ENCODE results near the gene RSL24D1. TPM values are rescaled to one million over a fixed set of nuclear protein-coding genes. Genes with fewer than 3 reads are reported as not detected.
A peak's percentile ranks its signal among the peaks of the same experiment; 100 is the strongest.

Gene RSL24D1
- total RNA-seq: 10 to 100 TPM; 37.9 to 61.0 (median 55.3) TPM
- 10 to 100 TPM; 60.0 to 73.7 (median 71.3) TPM for polyA plus RNA-seq
- long read RNA-seq, donor 1, transcript RSL24D1-201 (6 exons, 2,015 nt): major isoform, 37 of 39 reads
- long read RNA-seq, donor 1, partial matches to known transcripts: 1 of 39 reads
- long read RNA-seq, donor 1, other reads (novel, unspliced or antisense): 1 of 39 reads
- long read RNA-seq, donor 2, transcript RSL24D1-201 (6 exons, 2,015 nt): major isoform, 82 of 84 reads
- long read RNA-seq, donor 2, partial matches to known transcripts: 1 of 84 reads
- long read RNA-seq, donor 2, other reads (novel, unspliced or antisense): 1 of 84 reads

DNA sequence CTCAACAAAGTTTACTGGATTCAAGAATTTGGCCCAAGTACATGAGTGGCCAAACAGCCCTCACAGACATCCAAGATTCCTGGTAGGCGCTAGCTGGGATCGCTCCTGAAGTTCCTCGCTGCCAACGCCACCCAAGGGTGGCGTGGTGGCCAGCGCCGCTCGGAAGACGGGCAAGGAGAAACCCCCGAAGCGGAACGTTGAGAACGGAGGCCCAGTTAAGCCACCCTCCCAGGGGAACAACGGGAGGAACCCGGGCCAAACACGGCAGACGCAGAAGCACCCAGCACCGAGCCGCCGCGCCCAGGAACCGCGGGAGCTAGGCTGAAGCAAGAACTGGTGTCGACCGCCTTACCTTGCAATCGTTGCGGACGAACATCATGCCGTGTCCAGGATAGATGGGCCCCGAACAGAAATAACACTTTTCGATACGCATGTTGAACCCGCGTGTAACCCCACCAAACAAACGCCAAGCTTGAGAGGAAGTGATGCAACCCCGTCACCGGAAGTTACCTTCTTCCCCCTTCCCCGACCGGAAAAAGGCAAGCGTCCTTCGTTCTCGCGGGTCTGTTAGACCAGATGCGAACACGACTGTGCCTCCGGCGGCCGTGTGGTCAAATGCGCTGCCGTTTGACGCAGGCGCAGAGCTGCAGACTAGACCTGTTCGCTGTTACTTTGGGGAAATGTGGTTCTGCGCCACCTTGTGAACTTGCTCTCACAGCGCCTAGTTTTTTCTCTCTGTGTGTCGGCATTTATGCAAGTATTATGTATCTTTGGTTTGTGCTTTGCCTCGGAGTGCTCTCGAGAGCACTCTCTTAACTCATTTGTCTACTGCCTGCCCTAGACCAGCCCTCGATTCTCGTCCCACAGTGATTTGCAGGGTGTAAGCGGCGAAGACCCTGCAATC lies at the start of gene RSL24D1:
Gene RSL24D1 (minus strand): TSS at position 484 of the 904 bp plus-strand sequence. CDS start 51 bp downstream, at position 433.
- no peaks in the 10 kb centered on the region for H3K27me3 ChIP-seq (ENCODE audit: insufficient read depth in 3 of 3, low read length in 2 of 3)
- peaks cover 5 to 9% of the 10 kb centered on the region in 2 donors for H3K36me3 ChIP-seq (ENCODE audit: insufficient read depth in 1 of 2, low read depth in 1 of 2)
- peak within 1 kb of the TSS; percentile 76 for H3K4me3 ChIP-seq
- H3K9me3 ChIP-seq: no peaks in the 10 kb centered on the region
- intact Hi-C loops (cut with DNase I): loop anchor here (10.0 kb wide), 2 partner anchors 208 to 218 kb away; partner anchors contain the start of genes CCPG1 (in 1 of the 2) and PIERCE2 (in 1 of the 2)
- WGBS, 3 donors: 0 to 1% (median 0%) methylated on average over 60 to 62 of the region's 62 CpGs
- peak within 1 kb of the TSS; percentile 93 for H3K27ac ChIP-seq
- TF ChIP-seq, protein P1, sequence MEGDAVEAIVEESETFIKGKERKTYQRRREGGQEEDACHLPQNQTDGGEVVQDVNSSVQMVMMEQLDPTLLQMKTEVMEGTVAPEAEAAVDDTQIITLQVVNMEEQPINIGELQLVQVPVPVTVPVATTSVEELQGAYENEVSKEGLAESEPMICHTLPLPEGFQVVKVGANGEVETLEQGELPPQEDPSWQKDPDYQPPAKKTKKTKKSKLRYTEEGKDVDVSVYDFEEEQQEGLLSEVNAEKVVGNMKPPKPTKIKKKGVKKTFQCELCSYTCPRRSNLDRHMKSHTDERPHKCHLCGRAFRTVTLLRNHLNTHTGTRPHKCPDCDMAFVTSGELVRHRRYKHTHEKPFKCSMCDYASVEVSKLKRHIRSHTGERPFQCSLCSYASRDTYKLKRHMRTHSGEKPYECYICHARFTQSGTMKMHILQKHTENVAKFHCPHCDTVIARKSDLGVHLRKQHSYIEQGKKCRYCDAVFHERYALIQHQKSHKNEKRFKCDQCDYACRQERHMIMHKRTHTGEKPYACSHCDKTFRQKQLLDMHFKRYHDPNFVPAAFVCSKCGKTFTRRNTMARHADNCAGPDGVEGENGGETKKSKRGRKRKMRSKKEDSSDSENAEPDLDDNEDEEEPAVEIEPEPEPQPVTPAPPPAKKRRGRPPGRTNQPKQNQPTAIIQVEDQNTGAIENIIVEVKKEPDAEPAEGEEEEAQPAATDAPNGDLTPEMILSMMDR (IDR thresholded peaks at IDR 0.05): peak; percentile 37
- ATAC-seq (peak; percentile 99 to 100 (median 100)), DNase-seq (peak; percentile 96 to 98)
- H3K4me1 ChIP-seq: peaks cover 17% of the 10 kb centered on the region

DNA sequence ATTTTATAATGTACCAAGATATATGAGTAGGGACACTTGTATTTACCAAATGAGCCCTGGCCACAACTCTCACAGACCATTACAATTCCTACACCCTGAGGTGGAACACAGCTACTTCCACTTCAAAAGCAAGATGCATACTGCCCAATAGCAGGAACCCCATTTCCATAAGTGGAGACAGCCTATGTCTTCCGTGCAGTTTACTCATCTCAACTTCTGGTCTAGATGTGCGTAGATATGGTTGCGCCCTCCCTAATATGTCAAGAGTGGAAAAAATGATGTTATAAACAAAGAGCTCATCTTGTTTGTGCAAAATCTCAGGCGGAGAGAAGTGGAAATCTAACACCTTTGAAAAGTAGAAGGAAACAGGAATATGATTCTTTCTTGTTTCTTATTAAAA lies 48.3 kb upstream of the RSL24D1 start:
- intact Hi-C loops (cut with DNase I): no loop called here
- H3K4me1 ChIP-seq: no peaks in the 10 kb centered on the region

DNA sequence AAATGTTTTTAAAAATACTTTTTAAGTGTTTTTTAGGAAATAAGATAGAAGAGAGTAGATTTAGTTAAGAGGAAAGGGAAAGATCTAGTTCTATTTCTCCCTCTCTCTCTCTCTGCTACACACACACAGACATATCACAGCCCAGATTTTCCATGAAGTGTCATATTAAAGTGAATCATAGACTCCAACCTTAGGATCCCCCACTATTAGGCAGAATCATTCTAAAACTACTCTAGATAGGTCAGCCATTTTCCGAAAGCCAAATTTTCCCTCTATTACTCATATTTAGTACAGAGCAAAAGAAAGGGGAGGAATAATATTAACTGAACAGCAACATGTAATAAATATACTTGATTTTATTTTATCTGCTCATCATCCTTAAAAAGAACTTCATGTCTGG lies 45.1 kb upstream of the RSL24D1 start:
- TF ChIP-seq, protein P1 (IDR thresholded peaks at IDR 0.05): no peak
- DNase-seq (no peak), ATAC-seq (no peak)
- H3K36me3 ChIP-seq (ENCODE audit: insufficient read depth in 1 of 2, low read depth in 1 of 2): no peaks in the 10 kb centered on the region
- WGBS, 3 donors: 0 to 95% (median 0%) methylated on average over 1 of the region's 1 CpG
- no peak overlapping the region for H3K4me3 ChIP-seq
- no peak overlapping the region for H3K27ac ChIP-seq
- H3K27me3 ChIP-seq (ENCODE audit: insufficient read depth in 3 of 3, low read length in 2 of 3): peaks cover 0 to 2% (median 0%) of the 10 kb centered on the region in 3 donors
- no peaks in the 10 kb centered on the region for H3K9me3 ChIP-seq
- H3K4me1 ChIP-seq: no peaks in the 10 kb centered on the region
- intact Hi-C loops (cut with DNase I): no loop called here

More for the DNA sequence above, 48.3 kb upstream of the RSL24D1 start:
- Histone ChIP-seq H3K27me3 (ENCODE audit: insufficient read depth in 3 of 3, low read length in 2 of 3) (peaks cover 0 to 2% (median 0%) of the 10 kb centered on the region in 3 donors), H3K27ac (no peak overlapping the region), H3K9me3 (no peaks in the 10 kb centered on the region), H3K36me3 (ENCODE audit: insufficient read depth in 1 of 2, low read depth in 1 of 2) (no peaks in the 10 kb centered on the region), H3K4me3 (no peak overlapping the region)
- WGBS, 3 donors: 90 to 93% (median 92%) methylated on average over 4 of the region's 4 CpGs
- TF ChIP-seq, protein P1 (IDR thresholded peaks at IDR 0.05): no peak
- ATAC-seq (no peak), DNase-seq (no peak)

DNA sequence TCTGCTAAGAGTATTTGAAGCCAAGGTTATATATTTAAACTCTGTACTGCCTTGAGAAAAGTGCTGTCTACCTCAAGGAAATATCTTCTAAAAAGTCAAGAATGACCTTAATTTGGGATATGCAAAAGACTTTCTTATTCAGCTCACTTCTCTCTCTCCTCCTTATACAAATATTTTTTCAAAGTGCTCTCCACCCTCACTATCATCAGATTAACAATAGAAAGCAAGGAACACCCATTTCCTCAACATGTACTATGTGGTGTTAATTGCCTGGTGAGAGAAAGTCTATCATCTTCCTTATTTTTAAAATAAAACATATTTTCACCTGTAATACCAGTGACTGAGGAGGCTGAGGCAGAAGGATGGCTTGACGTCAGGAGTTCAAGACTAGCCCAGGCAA lies 44.4 kb upstream of the RSL24D1 start:
- DNase-seq: no peak
- WGBS, 3 donors: 86 to 97% (median 87%) methylated on average over 1 of the region's 1 CpG
- H3K4me3 ChIP-seq: no peak overlapping the region
- intact Hi-C loops (cut with DNase I): no loop called here
- peaks cover 0 to 2% (median 0%) of the 10 kb centered on the region in 3 donors for H3K27me3 ChIP-seq (ENCODE audit: insufficient read depth in 3 of 3, low read length in 2 of 3)
- H3K9me3 ChIP-seq: no peaks in the 10 kb centered on the region
- H3K36me3 ChIP-seq (ENCODE audit: insufficient read depth in 1 of 2, low read depth in 1 of 2): no peaks in the 10 kb centered on the region
- TF ChIP-seq, protein P1 (IDR thresholded peaks at IDR 0.05): no peak
- ATAC-seq: no peak
- H3K4me1 ChIP-seq: no peaks in the 10 kb centered on the region
- no peak overlapping the region for H3K27ac ChIP-seq
